KG1 (cell line): ENCODE measurements around the gene SHD.
"Not testable (repeated sequence)": the region's sequence is repeated elsewhere in the genome, so short reads cannot be mapped to it uniquely, and the experiment has no call there.

Experiments
- DNase-seq: peaks from one replicate; lab custom pipeline; 2025; lab: John Stamatoyannopoulos, UW

SHD gene, protein sequence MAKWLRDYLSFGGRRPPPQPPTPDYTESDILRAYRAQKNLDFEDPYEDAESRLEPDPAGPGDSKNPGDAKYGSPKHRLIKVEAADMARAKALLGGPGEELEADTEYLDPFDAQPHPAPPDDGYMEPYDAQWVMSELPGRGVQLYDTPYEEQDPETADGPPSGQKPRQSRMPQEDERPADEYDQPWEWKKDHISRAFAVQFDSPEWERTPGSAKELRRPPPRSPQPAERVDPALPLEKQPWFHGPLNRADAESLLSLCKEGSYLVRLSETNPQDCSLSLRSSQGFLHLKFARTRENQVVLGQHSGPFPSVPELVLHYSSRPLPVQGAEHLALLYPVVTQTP

DNA sequence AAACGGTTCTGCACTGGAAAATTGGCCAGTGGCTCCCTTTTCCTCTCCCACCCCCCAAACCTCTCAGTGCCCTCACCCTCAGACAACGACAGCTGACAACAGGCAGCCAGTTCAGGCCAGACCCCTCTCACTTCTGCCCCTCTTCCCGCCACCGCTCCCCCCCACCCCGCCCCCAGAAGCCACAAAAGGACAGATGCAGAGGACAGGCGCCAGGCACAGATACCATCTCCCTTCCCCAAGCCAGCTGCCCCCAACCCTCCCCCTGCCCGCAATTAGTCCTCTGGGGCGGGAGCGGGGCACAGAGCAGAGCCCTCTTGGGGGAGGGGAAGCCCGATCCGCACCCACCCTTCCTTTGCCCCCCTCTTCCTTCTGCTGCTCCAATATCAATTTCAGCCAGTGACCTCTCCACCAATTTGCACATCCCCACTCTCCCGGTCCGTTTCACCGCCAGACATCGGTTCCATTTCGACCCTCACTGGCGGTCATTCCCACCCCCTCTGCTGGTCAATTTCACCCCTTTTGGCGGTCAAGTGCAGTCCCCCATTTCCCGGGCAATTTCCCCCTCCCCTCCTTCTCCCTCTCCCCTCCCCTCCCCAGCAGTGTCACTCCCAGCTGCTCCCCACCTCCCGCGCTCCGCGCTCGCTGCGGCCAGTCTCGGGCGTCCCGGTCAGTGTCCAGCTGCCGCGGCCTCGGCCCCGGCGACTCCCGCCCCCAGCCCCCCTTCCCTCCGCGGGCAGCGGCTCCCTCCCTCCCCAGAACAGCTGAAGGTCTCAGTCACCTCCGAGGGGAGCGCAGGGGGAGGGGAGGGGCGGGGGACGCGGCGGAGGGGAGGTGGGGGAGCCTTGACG is at the start of gene SHD:
Gene SHD (plus strand): TSS at position 848 of the 848 bp plus-strand sequence. CDS start 798 bp downstream, outside the sequence.
- no peak for DNase-seq

- not testable (repeated sequence) for DNase-seq
Measured at GRCh38 chr19:4230237-4230636, 48.8 kb upstream of the SHD start.

DNA sequence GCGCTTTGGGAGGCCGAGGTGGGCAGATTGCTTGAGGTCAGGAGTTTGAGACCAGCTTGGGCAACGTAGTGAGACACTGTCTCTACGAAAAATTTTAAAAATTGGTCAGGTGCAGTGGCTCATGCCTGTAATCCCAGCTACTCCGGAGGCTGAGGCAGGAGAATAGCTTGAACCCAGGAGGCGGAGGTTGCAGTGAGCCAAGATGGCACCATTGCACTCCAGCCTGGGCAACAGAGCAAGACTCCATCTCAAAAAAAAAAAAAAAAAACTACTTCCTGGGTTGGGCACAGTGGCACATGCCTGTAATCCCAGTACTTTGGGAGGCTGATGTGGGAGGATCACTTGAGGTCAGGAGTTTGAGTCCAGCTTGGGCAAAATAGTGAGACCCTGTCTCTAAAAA is 47.5 kb upstream of the SHD start:
- DNase-seq, result not testable (repeated sequence)

DNA sequence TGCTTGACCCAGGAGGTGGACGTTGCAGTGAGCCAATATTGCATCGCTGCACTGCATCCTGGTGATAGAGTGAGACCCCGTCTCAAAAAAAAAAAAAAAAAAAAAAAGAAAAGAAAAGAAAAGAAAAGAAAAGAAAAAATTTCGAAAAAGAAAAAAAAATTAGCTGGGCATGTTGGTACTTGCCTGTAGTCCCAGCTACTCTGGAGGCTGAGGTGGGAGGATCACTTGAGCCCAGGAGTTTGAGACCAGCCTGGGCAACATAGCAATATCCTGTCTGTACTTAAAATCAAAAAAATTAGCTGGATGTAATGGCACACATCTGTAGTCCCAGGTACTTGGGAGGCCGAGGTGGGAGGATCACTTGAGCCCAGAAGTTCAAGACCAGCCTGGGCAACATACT is 46.9 kb upstream of the SHD start:
- DNase-seq, result not testable (repeated sequence)

GRCh38 chr19:4232614-4233281 is 46.3 kb upstream of the SHD start:
- DNase-seq, result no peak

GRCh38 chr19:4233282-4233853 is 45.7 kb upstream of the SHD start:
- no peak for DNase-seq

DNA sequence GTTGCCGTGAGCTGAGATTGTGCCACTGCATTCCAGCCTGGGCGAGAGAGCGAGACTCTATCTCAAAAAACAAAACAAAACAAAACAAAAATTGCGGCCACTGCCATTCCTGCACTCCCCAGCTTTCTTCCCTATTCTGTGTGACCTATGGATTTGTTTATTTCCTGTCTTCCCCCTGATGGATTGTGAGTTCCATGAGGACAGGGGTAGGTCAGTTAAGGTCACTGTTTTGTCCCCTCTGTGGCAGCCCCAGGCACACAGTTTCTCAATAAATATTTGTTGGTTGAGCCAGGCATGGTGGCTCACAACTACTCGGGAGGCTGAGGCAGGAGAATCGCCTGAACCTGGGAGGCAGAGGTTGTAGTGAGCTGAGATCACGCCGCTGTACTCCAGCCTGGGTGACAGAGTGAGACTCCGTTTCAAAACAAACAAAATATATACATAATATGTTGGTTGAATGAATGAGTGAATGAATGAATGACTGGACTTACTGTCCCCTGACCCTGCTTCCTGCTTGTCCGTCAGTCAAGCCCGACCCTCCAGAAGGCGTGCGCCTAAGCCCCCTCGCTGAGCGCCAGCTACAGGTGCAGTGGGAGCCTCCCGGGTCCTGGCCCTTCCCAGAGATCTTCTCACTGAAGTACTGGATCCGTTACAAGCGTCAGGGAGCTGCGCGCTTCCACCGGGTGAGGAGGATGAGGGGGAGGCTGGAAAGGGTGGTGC is 44.8 kb upstream of the SHD start:
- DNase-seq, result no peak

- DNase-seq, result no peak
Measured at GRCh38 chr19:4234862-4235201, 44.2 kb upstream of the SHD start.

DNA sequence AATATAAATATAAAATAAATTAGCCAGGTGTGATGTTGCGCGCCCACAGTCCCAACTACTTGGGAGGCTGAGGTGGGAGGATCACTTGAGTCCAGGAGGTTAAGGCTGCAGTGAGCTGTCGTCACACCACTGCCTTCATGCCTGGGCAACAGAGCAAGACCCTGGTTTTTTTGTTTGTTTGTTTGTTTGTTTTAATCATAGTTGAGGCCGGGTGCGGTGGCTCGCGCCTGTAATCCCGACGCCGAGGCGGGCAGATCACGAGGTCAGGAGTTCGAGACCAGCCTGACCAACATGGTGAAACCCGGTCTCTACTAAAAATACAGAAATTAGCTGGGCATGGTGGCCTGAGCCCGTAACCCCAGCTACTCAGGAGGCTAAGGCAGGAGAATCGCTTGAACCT is 41.6 kb upstream of the SHD start:
- DNase-seq, result not testable (repeated sequence)

DNA sequence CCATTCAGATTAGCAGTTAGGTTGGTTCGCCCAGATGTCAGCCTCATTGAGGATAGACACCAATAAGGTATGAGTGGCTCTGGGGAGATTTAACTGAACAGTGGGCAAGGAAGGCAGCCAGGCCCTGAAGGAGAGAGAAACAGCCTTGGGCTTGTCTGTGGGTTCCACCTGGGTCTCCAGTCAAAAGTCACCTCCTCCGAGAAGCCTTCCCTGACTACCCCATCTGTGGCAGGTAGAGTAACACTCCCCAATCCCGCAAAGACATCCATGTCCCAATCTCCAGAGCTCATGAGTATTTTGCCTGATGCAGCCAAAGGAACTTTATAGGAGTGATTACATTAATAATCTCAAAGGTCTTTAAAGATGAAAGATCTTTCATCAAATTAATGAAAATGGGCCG is 40.2 kb upstream of the SHD start:
- DNase-seq, result no peak

- no peak for DNase-seq
Measured at GRCh38 chr19:4241824-4242430, 37.1 kb upstream of the SHD start.

- not testable (repeated sequence) for DNase-seq
Measured at GRCh38 chr19:4245938-4246337, 33.1 kb upstream of the SHD start.

DNA sequence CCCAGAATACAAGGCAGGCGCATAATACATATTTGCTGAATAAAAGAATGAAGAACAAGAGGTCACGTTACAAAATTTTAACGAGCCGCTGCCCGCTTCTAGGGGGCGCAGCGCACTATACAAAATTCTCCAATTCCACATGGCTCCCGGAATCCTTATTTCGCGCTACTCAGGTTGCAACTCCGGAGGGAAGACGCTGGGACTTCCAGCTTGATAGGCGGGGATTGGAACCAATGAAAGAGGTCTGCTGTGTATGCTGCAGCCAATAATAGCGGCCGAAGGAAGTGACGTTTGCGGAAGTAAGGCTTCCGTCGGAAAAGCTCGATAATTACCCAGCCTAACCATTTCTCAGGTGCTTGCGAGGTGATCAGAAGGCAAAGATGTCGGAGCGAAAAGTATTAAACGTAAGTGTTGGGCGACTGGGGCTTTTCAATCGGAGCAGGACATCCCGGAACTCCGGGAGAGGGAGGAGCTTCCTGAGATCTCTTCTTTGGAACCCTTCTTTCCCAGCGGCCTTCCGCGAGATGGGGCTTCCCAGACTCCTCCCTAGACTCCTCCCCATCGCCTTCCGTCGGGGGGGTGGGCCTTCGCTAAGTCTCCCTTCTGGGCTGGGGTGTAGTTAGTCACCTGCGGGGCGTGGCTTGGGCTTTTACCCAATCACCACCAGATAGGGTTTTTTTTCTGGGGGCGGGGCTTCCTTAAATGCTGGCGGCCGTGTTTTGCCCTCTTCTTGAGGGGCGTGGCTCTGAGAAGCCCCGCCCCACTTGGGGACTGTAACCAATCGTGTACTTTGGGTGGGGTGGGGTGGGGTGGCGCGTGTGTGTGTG is 32.1 kb upstream of the SHD start, which contains the start of gene YJU2:
Gene YJU2 (plus strand): TSS at position 314 of the 827 bp plus-strand sequence. CDS start 67 bp downstream, at position 381.
- peak; percentile 99 for DNase-seq

- DNase-seq, result no peak
Measured at GRCh38 chr19:4256563-4256962, 22.5 kb upstream of the SHD start.

- no peak for DNase-seq
Measured at GRCh38 chr19:4257025-4257424, 22.0 kb upstream of the SHD start.

- no peak for DNase-seq
Measured at GRCh38 chr19:4258181-4258580, 20.9 kb upstream of the SHD start.

- DNase-seq, result no peak
Measured at GRCh38 chr19:4260613-4261191, 18.4 kb upstream of the SHD start.

GRCh38 chr19:4264812-4265211 is 14.3 kb upstream of the SHD start:
- no peak for DNase-seq

- DNase-seq, result no peak
Measured at GRCh38 chr19:4266253-4267000, 12.6 kb upstream of the SHD start.
